Ascending aorta (tissue), 2 donors: ENCODE results near the gene CD38. TPM values are rescaled to one million over a fixed set of nuclear protein-coding genes. Genes with fewer than 3 reads are reported as not detected.

Experiments used
- DNase-seq, 2 donors: peaks; one replicate each; pipeline ENCODE4 v3.0.0-alpha.2; 2019; ENCODE audit warnings: low spot score in 2 of 2
- H3K27ac ChIP-seq, 2 donors: fragments of 200-600 bp; sonication (generic); one replicate each; pipeline ENCODE4 v1.5.1; 2016 to 2017; ENCODE audit warnings: mild to moderate bottlenecking in 1 of 2
- H3K27me3 ChIP-seq: fragments of 200-600 bp; sonication (generic); one replicate; pipeline ENCODE4 v1.5.1; 2017
- H3K36me3 ChIP-seq, 2 donors: fragments of 200-600 bp; sonication (generic); one replicate each; pipeline ENCODE4 v1.5.1; 2016
- H3K4me1 ChIP-seq, 2 donors: fragments of 200-600 bp; sonication (generic); one replicate each; pipeline ENCODE4 v1.5.1; 2016 to 2017; ENCODE audit warnings: mild to moderate bottlenecking in 1 of 2
- H3K4me3 ChIP-seq, 2 donors: fragments of 200-600 bp; sonication (generic); one replicate each; pipeline ENCODE4 v1.5.1; 2016 to 2017; ENCODE audit warnings: mild to moderate bottlenecking in 1 of 2
- H3K9me3 ChIP-seq, 2 donors: fragments of 200-600 bp; sonication (generic); one replicate each; pipeline ENCODE4 v1.5.1; 2016
- CTCF ChIP-seq, 3 experiments: fragments of 200-600 bp in 2 of 3; fragments of 450-650 bp in 1 of 3; sonication (generic) in 2 of 3; IDR thresholded peaks; one replicate each; pipeline ENCODE4 v1.5.1; 2016 to 2019; ENCODE audit warnings: antibody characterized with exemption in 3 of 3, mild to moderate bottlenecking in 1 of 3, moderate library complexity in 1 of 3
- intact Hi-C: fragments of 100-400 bp; cut with DNase I; formaldehyde crosslinking; loops from one replicate; pipeline ENCODE4 v1.15.1; 2023
- total RNA-seq: library from RNA; depleted of rRNA; stranded (reverse); fragments of >200 nt; gene quantifications from one replicate; pipeline ENCODE4 v1.1.0, GENCODE V29; 2016

Gene CD38
- total RNA-seq, 1 donor from 2014 or later, result 1.4 TPM

GRCh38 chr4:15776871-15777648 is 1.1 kb upstream of the CD38 start:
- TF ChIP-seq CTCF (IDR thresholded peaks at IDR 0.05), result no peak
- DNase-seq, result no peak
- Histone ChIP-seq H3K27ac (no peak overlapping the region), H3K9me3 (no peaks in the 10 kb centered on the region), H3K27me3 (no peaks in the 10 kb centered on the region), H3K4me1 (peaks cover 0 to 2% of the 10 kb centered on the region in 2 donors), H3K4me3 (no peak overlapping the region), H3K36me3 (no peaks in the 10 kb centered on the region)
- intact Hi-C loops, result no loop called here

- no peak for TF ChIP-seq CTCF (IDR thresholded peaks at IDR 0.05)
- Histone ChIP-seq H3K4me1 (peaks cover 0 to 2% of the 10 kb centered on the region in 2 donors), H3K27me3 (no peaks in the 10 kb centered on the region), H3K9me3 (no peaks in the 10 kb centered on the region), H3K4me3 (peak overlapping the region; percentile 60 to 78), H3K27ac (no peak overlapping the region), H3K36me3 (no peaks in the 10 kb centered on the region)
- DNase-seq, result no peak
- intact Hi-C loops, result no loop called here
Observed at GRCh38 chr4:15777697-15778288, 335 bp upstream of the CD38 start.

- peak in 1 of 2 donors; percentile 74 for DNase-seq
- Histone ChIP-seq H3K27me3 (no peaks in the 10 kb centered on the region), H3K27ac (peak overlapping the region in 1 of 2 donors; percentile 54), H3K4me1 (peaks cover 0 to 2% of the 10 kb centered on the region in 2 donors), H3K9me3 (no peaks in the 10 kb centered on the region), H3K36me3 (no peaks in the 10 kb centered on the region), H3K4me3 (peak overlapping the region; percentile 60 to 78)
- intact Hi-C loops, result no loop called here
- peak in 1 of 3 experiments; percentile 47 for TF ChIP-seq CTCF (IDR thresholded peaks at IDR 0.05)
Observed at GRCh38 chr4:15779306-15779705, 1.2 kb downstream of the CD38 start.

- DNase-seq, result no peak
- no peaks in the 10 kb centered on the region for H3K9me3 ChIP-seq
- no peaks in the 10 kb centered on the region for H3K36me3 ChIP-seq
- intact Hi-C loops, result no loop called here
- no peak for TF ChIP-seq CTCF (IDR thresholded peaks at IDR 0.05)
- H3K4me3 ChIP-seq, result peak overlapping the region; percentile 60 to 78
- no peaks in the 10 kb centered on the region for H3K27me3 ChIP-seq
- H3K27ac ChIP-seq, result peak overlapping the region in 1 of 2 donors; percentile 54
- H3K4me1 ChIP-seq, result peaks cover 0 to 2% of the 10 kb centered on the region in 2 donors
Observed at GRCh38 chr4:15779809-15780208, 1.7 kb downstream of the CD38 start.

- intact Hi-C loops, result no loop called here
- TF ChIP-seq CTCF (IDR thresholded peaks at IDR 0.05), result no peak
Observed at GRCh38 chr4:15781427-15782095, 3.4 kb downstream of the CD38 start.

More at GRCh38 chr4:15781427-15782095, 3.4 kb downstream of the CD38 start:
- Histone ChIP-seq H3K9me3 (no peaks in the 10 kb centered on the region), H3K4me3 (no peak overlapping the region), H3K27me3 (no peaks in the 10 kb centered on the region), H3K36me3 (no peaks in the 10 kb centered on the region), H3K4me1 (peaks cover 0 to 2% of the 10 kb centered on the region in 2 donors), H3K27ac (no peak overlapping the region)
- no peak for DNase-seq
